Measurements from ENCODE around the gene SYTL2.

GRCh38 chr11:85685820-85686459, 125.0 kb downstream of the SYTL2 start, which contains the start of gene CCDC89:
- TF ChIP-seq, protein P1, sequence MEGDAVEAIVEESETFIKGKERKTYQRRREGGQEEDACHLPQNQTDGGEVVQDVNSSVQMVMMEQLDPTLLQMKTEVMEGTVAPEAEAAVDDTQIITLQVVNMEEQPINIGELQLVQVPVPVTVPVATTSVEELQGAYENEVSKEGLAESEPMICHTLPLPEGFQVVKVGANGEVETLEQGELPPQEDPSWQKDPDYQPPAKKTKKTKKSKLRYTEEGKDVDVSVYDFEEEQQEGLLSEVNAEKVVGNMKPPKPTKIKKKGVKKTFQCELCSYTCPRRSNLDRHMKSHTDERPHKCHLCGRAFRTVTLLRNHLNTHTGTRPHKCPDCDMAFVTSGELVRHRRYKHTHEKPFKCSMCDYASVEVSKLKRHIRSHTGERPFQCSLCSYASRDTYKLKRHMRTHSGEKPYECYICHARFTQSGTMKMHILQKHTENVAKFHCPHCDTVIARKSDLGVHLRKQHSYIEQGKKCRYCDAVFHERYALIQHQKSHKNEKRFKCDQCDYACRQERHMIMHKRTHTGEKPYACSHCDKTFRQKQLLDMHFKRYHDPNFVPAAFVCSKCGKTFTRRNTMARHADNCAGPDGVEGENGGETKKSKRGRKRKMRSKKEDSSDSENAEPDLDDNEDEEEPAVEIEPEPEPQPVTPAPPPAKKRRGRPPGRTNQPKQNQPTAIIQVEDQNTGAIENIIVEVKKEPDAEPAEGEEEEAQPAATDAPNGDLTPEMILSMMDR (IDR thresholded peaks at IDR 0.05), result no peak
- no peak for TF ChIP-seq POLR2A (IDR thresholded peaks at IDR 0.05)

All from stomach (tissue), 4 donors.